HUES48 (cell line): ENCODE measurements around the gene INTU.

ENCODE experiments used
- H3K27ac ChIP-seq: one replicate; pipeline ENCODE4 v1.7.0; 2013; ENCODE audit warnings: low read depth, low read length, inconsistent platforms
- H3K27me3 ChIP-seq: 2 replicates; pipeline ENCODE4 v1.6.1; 2013; ENCODE audit warnings: mild to moderate bottlenecking, low read length; ENCODE audit not compliant: control insufficient read depth, insufficient read depth
- H3K36me3 ChIP-seq: 2 replicates; pipeline ENCODE4 v1.6.1; 2013; ENCODE audit warnings: low read length; ENCODE audit not compliant: control insufficient read depth, insufficient read depth
- H3K4me1 ChIP-seq: 2 replicates; pipeline ENCODE4 v1.6.1; 2013; ENCODE audit warnings: mild to moderate bottlenecking, low read length; ENCODE audit not compliant: control insufficient read depth, insufficient read depth
- H3K4me3 ChIP-seq: 2 replicates; pipeline ENCODE4 v1.5.1; 2013; ENCODE audit warnings: mild to moderate bottlenecking, low read depth, low read length
- H3K9ac ChIP-seq: 2 replicates; pipeline ENCODE4 v1.6.1; 2013; ENCODE audit warnings: mild to moderate bottlenecking, low read depth, low read length, moderate library complexity
- H3K9me3 ChIP-seq: 2 replicates; pipeline ENCODE4 v1.6.1; 2013; ENCODE audit warnings: low read length; ENCODE audit not compliant: control insufficient read depth, insufficient read depth

INTU gene

GRCh38 chr4:127685292-127685691, 52.5 kb downstream of the INTU start:
- H3K9me3 ChIP-seq = no peaks in the 10 kb centered on the region
- no peaks in the 10 kb centered on the region for H3K27me3 ChIP-seq
- H3K4me3 ChIP-seq = no peak overlapping the region
- no peaks in the 10 kb centered on the region for H3K4me1 ChIP-seq
- peaks cover 7% of the 10 kb centered on the region; the same call in 1 of the 2 replicates for H3K36me3 ChIP-seq
- no peak overlapping the region for H3K27ac ChIP-seq
- no peak overlapping the region for H3K9ac ChIP-seq

- H3K4me3 ChIP-seq = no peak overlapping the region
- H3K9ac ChIP-seq = no peak overlapping the region
- no peaks in the 10 kb centered on the region for H3K4me1 ChIP-seq
- no peaks in the 10 kb centered on the region for H3K27me3 ChIP-seq
- H3K9me3 ChIP-seq = no peaks in the 10 kb centered on the region
- H3K27ac ChIP-seq = no peak overlapping the region
- H3K36me3 ChIP-seq = peaks cover 7% of the 10 kb centered on the region; the same call in 1 of the 2 replicates
Measured at GRCh38 chr4:127686658-127687057, 53.9 kb downstream of the INTU start.

GRCh38 chr4:127687580-127687979, 54.8 kb downstream of the INTU start:
- Histone ChIP-seq H3K4me3 (no peak overlapping the region), H3K4me1 (no peaks in the 10 kb centered on the region), H3K27ac (no peak overlapping the region), H3K27me3 (no peaks in the 10 kb centered on the region), H3K9me3 (no peaks in the 10 kb centered on the region), H3K9ac (no peak overlapping the region), H3K36me3 (peaks cover 7% of the 10 kb centered on the region; the same call in 1 of the 2 replicates)

- Histone ChIP-seq H3K9me3 (no peaks in the 10 kb centered on the region), H3K4me3 (no peak overlapping the region), H3K36me3 (peaks cover 3% of the 10 kb centered on the region; the same call in 1 of the 2 replicates), H3K27me3 (no peaks in the 10 kb centered on the region), H3K27ac (no peak overlapping the region), H3K9ac (no peak overlapping the region), H3K4me1 (no peaks in the 10 kb centered on the region)
Measured at GRCh38 chr4:127698789-127699200, 66.0 kb downstream of the INTU start.

- H3K36me3 ChIP-seq = peaks cover 52% of the 10 kb centered on the region
- no peaks in the 10 kb centered on the region for H3K27me3 ChIP-seq
- H3K4me1 ChIP-seq = no peaks in the 10 kb centered on the region
- no peak overlapping the region for H3K27ac ChIP-seq
- no peak overlapping the region for H3K4me3 ChIP-seq
- H3K9me3 ChIP-seq = 0 out of 2 replicates have a peak, but pooled peaks cover 3% of the 10 kb centered on the region
- H3K9ac ChIP-seq = no peak overlapping the region
Measured at GRCh38 chr4:127708985-127709384, 76.2 kb downstream of the INTU start.

GRCh38 chr4:127709456-127709855, 76.7 kb downstream of the INTU start:
- 0 out of 2 replicates have a peak, but pooled peaks cover 3% of the 10 kb centered on the region for H3K9me3 ChIP-seq
- H3K4me3 ChIP-seq = no peak overlapping the region
- no peaks in the 10 kb centered on the region for H3K27me3 ChIP-seq
- no peak overlapping the region for H3K27ac ChIP-seq
- H3K4me1 ChIP-seq = no peaks in the 10 kb centered on the region
- no peak overlapping the region for H3K9ac ChIP-seq
- peaks cover 49% of the 10 kb centered on the region for H3K36me3 ChIP-seq

- H3K4me1 ChIP-seq = no peaks in the 10 kb centered on the region
- no peak within 1 kb of the TSS for H3K4me3 ChIP-seq
- H3K9ac ChIP-seq = no peak within 1 kb of the TSS
- no peak within 1 kb of the TSS for H3K27ac ChIP-seq
- no peaks in the 10 kb centered on the region for H3K9me3 ChIP-seq
- H3K36me3 ChIP-seq = no peaks in the 10 kb centered on the region
- H3K27me3 ChIP-seq = no peaks in the 10 kb centered on the region
Measured at GRCh38 chr4:127730142-127730913, 97.6 kb downstream of the INTU start, which contains the start of gene SLC25A31. Gene SLC25A31, plus strand, starts transcription at chr4:127730400. Its CDS starts 146 bp downstream, at chr4:127730546.

- H3K9me3 ChIP-seq = no peaks in the 10 kb centered on the region
- no peaks in the 10 kb centered on the region for H3K27me3 ChIP-seq
- H3K36me3 ChIP-seq = no peaks in the 10 kb centered on the region
- no peak overlapping the region for H3K27ac ChIP-seq
- H3K9ac ChIP-seq = no peak overlapping the region
- H3K4me1 ChIP-seq = no peaks in the 10 kb centered on the region
- no peak overlapping the region for H3K4me3 ChIP-seq
Measured at GRCh38 chr4:127731406-127731805, 98.6 kb downstream of the INTU start.

GRCh38 chr4:127732623-127733328, 100.0 kb downstream of the INTU start:
- Histone ChIP-seq H3K9me3 (no peaks in the 10 kb centered on the region), H3K9ac (no peak overlapping the region), H3K27ac (no peak overlapping the region), H3K4me3 (no peak overlapping the region), H3K4me1 (no peaks in the 10 kb centered on the region), H3K36me3 (no peaks in the 10 kb centered on the region), H3K27me3 (no peaks in the 10 kb centered on the region)

GRCh38 chr4:127734976-127735375, 102.2 kb downstream of the INTU start:
- Histone ChIP-seq H3K36me3 (no peaks in the 10 kb centered on the region), H3K4me1 (no peaks in the 10 kb centered on the region), H3K27me3 (no peaks in the 10 kb centered on the region), H3K9me3 (no peaks in the 10 kb centered on the region), H3K9ac (no peak overlapping the region), H3K4me3 (no peak overlapping the region), H3K27ac (no peak overlapping the region)

GRCh38 chr4:127737295-127737694, 104.5 kb downstream of the INTU start:
- Histone ChIP-seq H3K27me3 (no peaks in the 10 kb centered on the region), H3K4me1 (no peaks in the 10 kb centered on the region), H3K27ac (no peak overlapping the region), H3K9ac (no peak overlapping the region), H3K36me3 (no peaks in the 10 kb centered on the region), H3K4me3 (no peak overlapping the region), H3K9me3 (0 out of 2 replicates have a peak, but pooled peaks cover 3% of the 10 kb centered on the region)
